Fibroblast of the conjunctiva (primary cell): Measurements from ENCODE around the gene TRABD2A.
"Not testable (repeated sequence)": the region's sequence is repeated elsewhere in the genome, so short reads cannot be mapped to it uniquely, and the experiment has no call there.

Experiments
- DNase-seq: peaks from one replicate; pipeline ENCODE4 v3.0.0-alpha.2; 2010; ENCODE audit warnings: low read depth

TRABD2A gene

GRCh38 chr2:84778911-84779690 lies 101.8 kb downstream of the TRABD2A start:
- no peak for DNase-seq

- no peak for DNase-seq
Observed at GRCh38 chr2:84776011-84776410, 104.9 kb downstream of the TRABD2A start.

GRCh38 chr2:84773562-84773961 lies 107.3 kb downstream of the TRABD2A start:
- not testable (repeated sequence) for DNase-seq
